K562 (cell line): ENCODE results near the gene CENPA.
"Not testable (repeated sequence)": the region's sequence is repeated elsewhere in the genome, so short reads cannot be mapped to it uniquely, and the experiment has no call there.

ENCODE experiments used
- GABPA ChIP-seq: fragments of 200-800 bp; sonication (Bioruptor generic); conservative IDR thresholded peaks from 2 replicates; pipeline ENCODE4 v1.6.1; 2016; ENCODE audit warnings: low read depth, missing genetic modification characterization, missing compliant biosample characterization
- RBM17 ChIP-seq: fragments of 200-400 bp; formaldehyde crosslinking; IDR thresholded peaks from 2 replicates; pipeline ENCODE4 v1.6.1; 2017; ENCODE audit warnings: low read depth, mild to moderate bottlenecking, low read length, borderline replicate concordance

DNA sequence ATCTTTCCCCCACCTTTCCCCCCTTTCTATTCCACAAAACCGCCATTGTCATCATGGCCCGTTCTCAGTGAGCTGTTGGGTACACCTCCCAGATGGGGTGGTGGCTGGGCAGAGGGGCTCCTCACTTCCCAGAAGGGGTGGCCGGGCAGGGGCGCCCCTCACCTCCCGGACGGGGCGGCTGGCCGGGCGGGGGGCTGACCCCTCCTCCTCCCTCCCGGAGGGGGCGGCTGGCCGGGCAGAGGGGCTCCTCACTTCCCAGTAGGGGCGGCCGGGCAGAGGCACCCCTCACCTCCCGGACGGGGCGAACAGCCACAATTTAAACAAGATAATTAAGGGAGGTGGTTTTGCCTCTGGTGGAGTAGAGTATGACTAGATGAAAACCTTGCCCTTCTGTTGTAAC is 9.3 kb downstream of the CENPA start:
- TF ChIP-seq GABPA (tag); RBM17: not testable (repeated sequence)
